K562 (cell line): ENCODE data around the gene TMEM168. TPM values are rescaled to one million over a fixed set of nuclear protein-coding genes. Genes with fewer than 3 reads are reported as not detected.

ENCODE experiments used
- CUX1 ChIP-seq: fragments of 200-800 bp; sonication (Bioruptor generic); IDR thresholded peaks from 2 replicates; pipeline ENCODE4 v1.6.1; 2016; ENCODE audit warnings: missing genetic modification characterization, missing compliant biosample characterization
- DDX20 ChIP-seq: fragments of 450-650 bp; IDR thresholded peaks from 2 replicates; pipeline ENCODE4 v1.6.1; 2016; ENCODE audit warnings: missing genetic modification characterization, low read depth, mild to moderate bottlenecking, missing compliant biosample characterization, moderate library complexity
- DNMT1 ChIP-seq: fragments of 450-650 bp; IDR thresholded peaks from 2 replicates; pipeline ENCODE4 v1.6.1; 2016; ENCODE audit warnings: antibody characterized with exemption, mild to moderate bottlenecking
- FOXA3 ChIP-seq, 2 experiments: fragments of 450-650 bp in 1 of 2; sonication (generic) in 1 of 2; formaldehyde crosslinking; IDR thresholded peaks in 1 of 2; conservative IDR thresholded peaks in 1 of 2; 2 replicates each; pipeline versions ENCODE4 v1.4.0 to v1.8.0; 2020 to 2022; ENCODE audit warnings: mild to moderate bottlenecking in 2 of 2, missing genetic modification reagents in 1 of 2
- FOXP4 ChIP-seq: sonication (generic); formaldehyde crosslinking; IDR thresholded peaks from 2 replicates; pipeline ENCODE4 v1.8.0; 2022; ENCODE audit warnings: mild to moderate bottlenecking, missing genetic modification reagents, borderline replicate concordance
- HNRNPK ChIP-seq: fragments of 200-400 bp; formaldehyde crosslinking; IDR thresholded peaks from one replicate; pipeline ENCODE4 v1.6.1; 2018; ENCODE audit warnings: mild to moderate bottlenecking, low read depth, low read length; ENCODE audit not compliant: poor library complexity, severe bottlenecking
- LCOR ChIP-seq: sonication (generic); formaldehyde crosslinking; IDR thresholded peaks from 2 replicates; pipeline ENCODE4 v1.8.0; 2022; ENCODE audit warnings: mild to moderate bottlenecking, missing genetic modification reagents
- POLR2AphosphoS2 ChIP-seq: IDR thresholded peaks from 2 replicates; pipeline ENCODE4 v1.6.1; 2012; ENCODE audit warnings: low read length, improper control_type of control experiment
- PTBP1 ChIP-seq: fragments of 200-400 bp; formaldehyde crosslinking; IDR thresholded peaks from 2 replicates; pipeline ENCODE4 v1.6.1; 2017; ENCODE audit warnings: low read depth, low read length
- SP2 ChIP-seq: IDR thresholded peaks from 2 replicates; pipeline ENCODE4 v1.6.1; 2011; ENCODE audit warnings: mild to moderate bottlenecking, low read depth, low read length, moderate library complexity; ENCODE audit not compliant: poor library complexity, severe bottlenecking; ENCODE audit errors: extremely low read depth
- STAG1 ChIP-seq: sonication (generic); formaldehyde crosslinking; IDR thresholded peaks from 2 replicates; pipeline ENCODE4 v1.5.0; 2020; ENCODE audit warnings: missing genetic modification reagents, borderline replicate concordance
- THRA ChIP-seq: fragments of 450-650 bp; IDR thresholded peaks from 2 replicates; pipeline ENCODE4 v1.6.1; 2017; ENCODE audit warnings: mild to moderate bottlenecking, moderate library complexity
- TOE1 ChIP-seq, 2 experiments: fragments of 450-650 bp in 1 of 2; sonication (generic) in 1 of 2; formaldehyde crosslinking in 1 of 2; IDR thresholded peaks; 2 replicates each; pipeline versions ENCODE4 v1.7.1 to v1.8.0; 2016 to 2022; ENCODE audit warnings: borderline replicate concordance in 2 of 2, mild to moderate bottlenecking in 2 of 2, antibody characterized with exemption in 1 of 2, inconsistent platforms in 1 of 2, low read depth in 1 of 2, missing genetic modification reagents in 1 of 2, moderate library complexity in 1 of 2
- ZNF280B ChIP-seq: fragments of 250-450 bp; sonication (Bioruptor Pico); IDR thresholded peaks from 2 replicates; pipeline ENCODE4 v1.5.1; 2021; ENCODE audit warnings: mild to moderate bottlenecking
- ZSCAN32 ChIP-seq: fragments of 450-650 bp; formaldehyde crosslinking; IDR thresholded peaks from 2 replicates; pipeline ENCODE4 v1.4.0; 2020; ENCODE audit warnings: mild to moderate bottlenecking, moderate library complexity
- polyA plus RNA-seq, 8 experiments: library from polyadenylated mRNA; depleted of rRNA in 4 of 8; stranded (reverse) in 5 of 8; unstranded in 3 of 8; fragments of >200 nt; fragmentation: Nextera tagmentation in 2 of 8; fragmentation: Illumina TruSeq in 1 of 8; extraction: Ambion mirVana in 2 of 8; extraction: Trizol in 1 of 8; gene quantifications; 2 replicates each; pipeline versions ENCODE4 v1.2.1 to v1.2.3, GENCODE V29; 2011 to 2014; ENCODE audit warnings: inconsistent platforms in 1 of 8, missing spikeins in 1 of 8
- total RNA-seq, 7 experiments: library from RNA; depleted of rRNA in 6 of 7; stranded (reverse); fragments of >200 nt in 6 of 7; fragmentation: Illumina TruSeq in 2 of 7; extraction: Trizol in 2 of 7; gene quantifications; 2 replicates each; pipeline versions ENCODE4 v1.2.1 to v1.2.3, GENCODE V29; 2011 to 2021; ENCODE audit warnings: low replicate concordance in 1 of 7

Gene TMEM168
- total and polyA plus RNA-seq, 9 of the 15 experiments (the other 6 are each of a cell fraction or from before 2014, with no cell fraction given) = 19.7 to 50.7 (median 25.4) TPM

- TF ChIP-seq FOXP4 (CRISPR knock-in tag) = peak; percentile 91; the same call in 1 of the 2 replicates
- no peak for TF ChIP-seq DNMT1
- peak in 1 of 2 experiments; percentile 80; a peak in 2 of 4 replicates for TF ChIP-seq FOXA3 (CRISPR knock-in tag; conservative IDR thresholded peaks at IDR 0.05 in 1 of 2, IDR thresholded peaks at IDR 0.05 in 1 of 2)
- peak; percentile 99 for TF ChIP-seq LCOR (CRISPR knock-in tag)
- peak; percentile 91 for TF ChIP-seq TOE1 (IDR thresholded peaks at IDR 0.05; ENCODE audit: borderline replicate concordance)
- TF ChIP-seq TOE1 (CRISPR knock-in tag; IDR thresholded peaks at IDR 0.05; ENCODE audit: borderline replicate concordance, low read depth) = no peak
- no peak for TF ChIP-seq DDX20 (tag)
- no peak for TF ChIP-seq HNRNPK
- no peak for TF ChIP-seq THRA
- TF ChIP-seq POLR2AphosphoS2 = peak; percentile 70; the same call in 1 of the 2 replicates
- TF ChIP-seq STAG1 (CRISPR knock-in tag) = no peak
- no peak for TF ChIP-seq SP2
- 0 out of 2 replicates have a peak, but pooled peaks have one; percentile 58 for TF ChIP-seq PTBP1
- no peak for TF ChIP-seq ZNF280B (CRISPR knock-in tag)
- no peak for TF ChIP-seq ZSCAN32 (CRISPR knock-in tag)
- TF ChIP-seq CUX1 (CRISPR knock-in tag) = no peak
Measured at GRCh38 chr7:112789817-112790585, at the start of gene TMEM168 (continued).
